Nephron (organoid): Measurements from ENCODE around the gene DHRS4.
A peak's percentile ranks its signal among the peaks of the same experiment; 100 is the strongest.
"Not testable (repeated sequence)": the region's sequence is repeated elsewhere in the genome, so short reads cannot be mapped to it uniquely, and the experiment has no call there.

Source experiments
- H3K27ac Mint-ChIP-seq, 3 experiments: 2 replicates each; pipeline ENCODE4 v1.8.0; 2020; ENCODE audit warnings: mixed read lengths in 3 of 3, mild to moderate bottlenecking in 2 of 3, moderate library complexity in 1 of 3
- H3K27me3 Mint-ChIP-seq: 2 replicates; pipeline ENCODE4 v1.8.0; 2021; ENCODE audit warnings: low read depth, mild to moderate bottlenecking, moderate library complexity, mixed read lengths
- H3K36me3 Mint-ChIP-seq: 2 replicates; pipeline ENCODE4 v1.8.0; 2020; ENCODE audit warnings: low read depth, mixed read lengths
- H3K4me1 Mint-ChIP-seq: 2 replicates; pipeline ENCODE4 v1.8.0; 2020; ENCODE audit warnings: mixed read lengths
- H3K4me3 Mint-ChIP-seq, 3 experiments: 2 replicates each; pipeline ENCODE4 v1.8.0; 2020; ENCODE audit warnings: mild to moderate bottlenecking in 3 of 3, mixed read lengths in 3 of 3, moderate library complexity in 2 of 3
- H3K9me3 Mint-ChIP-seq: 2 replicates; pipeline ENCODE4 v1.8.0; 2020; ENCODE audit warnings: mixed read lengths
- CTCF ChIP-seq, 3 experiments: fragments of 200-600 bp; sonication (generic); IDR thresholded peaks; one replicate each; pipeline ENCODE4 v1.5.0; 2021; ENCODE audit warnings: antibody characterized with exemption in 3 of 3; ENCODE audit not compliant: unreplicated experiment in 3 of 3

Gene DHRS4

GRCh38 chr14:23941669-23942068 lies 11.9 kb upstream of the DHRS4 start:
- no peak for TF ChIP-seq CTCF (IDR thresholded peaks at IDR 0.05; ENCODE audit: unreplicated experiment in 3 of 3)
- Mint-ChIP-seq H3K36me3 (peaks cover 39% of the 10 kb centered on the region), H3K9me3 (peaks cover 20% of the 10 kb centered on the region), H3K4me1 (peaks cover 25% of the 10 kb centered on the region), H3K27ac (peak overlapping the region in 1 of 3 experiments; percentile 7), H3K27me3 (no peaks in the 10 kb centered on the region), H3K4me3 (no peak overlapping the region)

- Mint-ChIP-seq H3K27ac (no peak overlapping the region), H3K4me1 (peaks cover 17% of the 10 kb centered on the region), H3K27me3 (no peaks in the 10 kb centered on the region), H3K36me3 (peaks cover 46% of the 10 kb centered on the region), H3K9me3 (peaks cover 26% of the 10 kb centered on the region), H3K4me3 (no peak overlapping the region)
- TF ChIP-seq CTCF (IDR thresholded peaks at IDR 0.05; ENCODE audit: unreplicated experiment in 3 of 3) = no peak
These were observed 11.0 kb upstream of the DHRS4 start for GRCh38 chr14:23942587-23942986.

- H3K4me1 Mint-ChIP-seq = peaks cover 20% of the 10 kb centered on the region
- H3K4me3 Mint-ChIP-seq = peak overlapping the region in 1 of 3 experiments; percentile 33
- H3K27me3 Mint-ChIP-seq, H3K27ac Mint-ChIP-seq: not testable (repeated sequence)
- H3K36me3 Mint-ChIP-seq = peaks cover 39% of the 10 kb centered on the region
- H3K9me3 Mint-ChIP-seq = peaks cover 37% of the 10 kb centered on the region
These were observed 4.5 kb upstream of the DHRS4 start for GRCh38 chr14:23949069-23949468.

- TF ChIP-seq CTCF (IDR thresholded peaks at IDR 0.05; ENCODE audit: unreplicated experiment in 3 of 3) = no peak
- Mint-ChIP-seq H3K9me3 (peaks cover 35% of the 10 kb centered on the region), H3K4me3 (peak overlapping the region in 1 of 3 experiments; percentile 19), H3K36me3 (peaks cover 39% of the 10 kb centered on the region), H3K4me1 (peaks cover 28% of the 10 kb centered on the region), H3K27me3 (peaks cover 7% of the 10 kb centered on the region), H3K27ac (no peak overlapping the region)
These were observed 3.0 kb upstream of the DHRS4 start for GRCh38 chr14:23950411-23951135.

- Mint-ChIP-seq H3K36me3 (peaks cover 45% of the 10 kb centered on the region), H3K9me3 (peaks cover 31% of the 10 kb centered on the region), H3K4me3 (peak overlapping the region; percentile 30 to 100 (median 98)), H3K4me1 (peaks cover 28% of the 10 kb centered on the region)
- H3K27me3 Mint-ChIP-seq, H3K27ac Mint-ChIP-seq: not testable (repeated sequence)
These were observed 2.5 kb upstream of the DHRS4 start for GRCh38 chr14:23951136-23951466.

GRCh38 chr14:23951590-23952201 lies 1.9 kb upstream of the DHRS4 start:
- TF ChIP-seq CTCF (IDR thresholded peaks at IDR 0.05; ENCODE audit: unreplicated experiment in 3 of 3) = no peak
- peaks cover 42% of the 10 kb centered on the region for H3K36me3 Mint-ChIP-seq
- peak overlapping the region; percentile 30 to 100 (median 98) for H3K4me3 Mint-ChIP-seq
- peaks cover 25% of the 10 kb centered on the region for H3K9me3 Mint-ChIP-seq
- H3K4me1 Mint-ChIP-seq = peaks cover 28% of the 10 kb centered on the region
- peak overlapping the region; percentile 61 to 100 (median 86) for H3K27ac Mint-ChIP-seq
- peaks cover 7% of the 10 kb centered on the region for H3K27me3 Mint-ChIP-seq

- peaks cover 14% of the 10 kb centered on the region for H3K9me3 Mint-ChIP-seq
- H3K27me3 Mint-ChIP-seq = not testable (repeated sequence)
- peak overlapping the region; percentile 95 to 100 (median 98) for H3K4me3 Mint-ChIP-seq
- H3K4me1 Mint-ChIP-seq = peaks cover 28% of the 10 kb centered on the region
- peaks cover 31% of the 10 kb centered on the region for H3K36me3 Mint-ChIP-seq
- peak overlapping the region; percentile 99 to 100 (median 99) for H3K27ac Mint-ChIP-seq
These were observed 480 bp upstream of the DHRS4 start for GRCh38 chr14:23953116-23953463.

GRCh38 chr14:23954279-23954614 lies 677 bp downstream of the DHRS4 start:
- Mint-ChIP-seq H3K27ac (peak overlapping the region; percentile 99 to 100 (median 99)), H3K4me1 (peaks cover 28% of the 10 kb centered on the region), H3K36me3 (peaks cover 31% of the 10 kb centered on the region), H3K4me3 (peak overlapping the region; percentile 95 to 100 (median 98))
- not testable (repeated sequence) for H3K27me3 Mint-ChIP-seq, H3K9me3 Mint-ChIP-seq

GRCh38 chr14:23954965-23955364 lies 1.4 kb downstream of the DHRS4 start:
- H3K9me3 Mint-ChIP-seq, H3K27me3 Mint-ChIP-seq: not testable (repeated sequence)
- peaks cover 24% of the 10 kb centered on the region for H3K36me3 Mint-ChIP-seq
- peak overlapping the region in 2 of 3 experiments; percentile 99 to 100 for H3K27ac Mint-ChIP-seq
- H3K4me3 Mint-ChIP-seq = peak overlapping the region; percentile 95 to 100 (median 98)
- peaks cover 28% of the 10 kb centered on the region for H3K4me1 Mint-ChIP-seq

- H3K27me3 Mint-ChIP-seq, H3K9me3 Mint-ChIP-seq: not testable (repeated sequence)
- peak overlapping the region in 2 of 3 experiments; percentile 21 to 49 for H3K27ac Mint-ChIP-seq
- H3K4me3 Mint-ChIP-seq = peak overlapping the region in 1 of 3 experiments; percentile 30
- H3K4me1 Mint-ChIP-seq = peaks cover 28% of the 10 kb centered on the region
- peaks cover 21% of the 10 kb centered on the region for H3K36me3 Mint-ChIP-seq
These were observed 2.2 kb downstream of the DHRS4 start for GRCh38 chr14:23955811-23956210.
